A549 (cell line): ENCODE data around the gene THAP7. TPM values are rescaled to one million over a fixed set of nuclear protein-coding genes. Genes with fewer than 3 reads are reported as not detected.

Experiments used
- ATAC-seq, 2 experiments: fragments of 200-7000 bp in 1 of 2; fragments of >200 bp in 1 of 2; cut with Nextera tagmentation in 1 of 2; cut with Tn5 transposase in 1 of 2; 3 replicates each; pipeline versions ENCODE4 v1.8.0 to v1.9.1; 2018 to 2020; ENCODE audit warnings: mild to moderate bottlenecking in 1 of 2, moderate library complexity in 1 of 2
- CTCF ChIA-PET: fragments of 300-600 bp; sonication (Branson Sonifier 250); formaldehyde crosslinking; extraction: SDS; loops from one replicate; lab custom pipeline; 2021; ENCODE audit warnings: antibody characterized with exemption, inconsistent platforms; lab: Yijun Ruan, JAX
- POLR2A ChIA-PET: fragments of 350-600 bp; formaldehyde crosslinking; extraction: SDS; loops from one replicate; lab custom pipeline; 2021; ENCODE audit warnings: antibody characterized with exemption, inconsistent platforms; lab: Yijun Ruan, JAX
- DNase-seq, 2 experiments: peaks; one replicate each; pipeline versions ENCODE4 v3.0.0 to v3.0.0-alpha.2; 2011 to 2016; ENCODE audit warnings: low read depth in 1 of 2, low spot score in 1 of 2
- FAIRE-seq: peaks from 2 replicates; lab custom pipeline; 2011; peaks lifted over from hg19 to GRCh38; lab: Jason Lieb, UNC
- H3K27ac ChIP-seq, 2 experiments: fragments of >200 bp; sonication (Bioruptor Twin); formaldehyde crosslinking; 3 replicates each; pipeline ENCODE4 v1.5.1; 2016 to 2017
- H3K4me1 ChIP-seq: fragments of >200 bp; sonication (Bioruptor Twin); formaldehyde crosslinking; 3 replicates; pipeline ENCODE4 v1.6.1; 2016
- H3K4me2 ChIP-seq: fragments of >200 bp; sonication (Bioruptor Twin); formaldehyde crosslinking; 3 replicates; pipeline ENCODE4 v1.6.1; 2016
- H3K4me3 ChIP-seq: fragments of >200 bp; sonication (Bioruptor Twin); formaldehyde crosslinking; 3 replicates; pipeline ENCODE4 v1.5.1; 2016
- H3K9me3 ChIP-seq: fragments of >200 bp; sonication (Bioruptor Twin); formaldehyde crosslinking; 3 replicates; pipeline ENCODE4 v1.6.1; 2016
- BHLHE40 ChIP-seq: IDR thresholded peaks from 2 replicates; pipeline ENCODE4 v1.6.1; 2012; ENCODE audit warnings: low read depth, low read length, inconsistent platforms
- CBX8 ChIP-seq: fragments of 200-600 bp; sonication (generic); IDR thresholded peaks from 2 replicates; pipeline ENCODE4 v1.6.1; 2016
- EP300 ChIP-seq, 2 experiments: fragments of >200 bp; sonication (Bioruptor Twin); formaldehyde crosslinking; IDR thresholded peaks; 2 replicates in 1 of 2; 3 replicates in 1 of 2; pipeline ENCODE4 v1.6.1; 2016 to 2017
- GATA3 ChIP-seq: IDR thresholded peaks from 2 replicates; pipeline ENCODE4 v1.6.1; 2012; ENCODE audit warnings: borderline replicate concordance
- HEYL ChIP-seq: fragments of 250-450 bp; sonication (Bioruptor Pico); IDR thresholded peaks from 2 replicates; pipeline ENCODE4 v1.8.0; 2021; ENCODE audit warnings: mild to moderate bottlenecking, moderate library complexity
- HOXB13 ChIP-seq: fragments of 250-450 bp; sonication (Bioruptor Pico); IDR thresholded peaks from 2 replicates; pipeline ENCODE4 v1.5.0; 2020; ENCODE audit warnings: low read depth, mild to moderate bottlenecking, moderate library complexity
- JUN ChIP-seq, 2 experiments: fragments of >200 bp; sonication (Bioruptor Twin); formaldehyde crosslinking; IDR thresholded peaks; 2 replicates in 1 of 2; 3 replicates in 1 of 2; pipeline ENCODE4 v1.6.1; 2016 to 2017
- KDM5A ChIP-seq: fragments of 200-600 bp; sonication (generic); IDR thresholded peaks from 2 replicates; pipeline ENCODE4 v1.6.1; 2016; ENCODE audit warnings: antibody characterized with exemption, mild to moderate bottlenecking
- NFE2L2 ChIP-seq: fragments of 150-350 bp; conservative IDR thresholded peaks from 2 replicates; pipeline ENCODE4 v1.6.1; 2014; ENCODE audit warnings: low read length
- POLR2A ChIP-seq: IDR thresholded peaks from 2 replicates; pipeline ENCODE4 v1.6.1; 2012; ENCODE audit warnings: mild to moderate bottlenecking, low read length
- RAD21 ChIP-seq, 2 experiments: fragments of >200 bp in 1 of 2; sonication (Bioruptor Twin) in 1 of 2; formaldehyde crosslinking in 1 of 2; IDR thresholded peaks in 1 of 2; conservative IDR thresholded peaks in 1 of 2; 2 replicates in 1 of 2; 3 replicates in 1 of 2; pipeline ENCODE4 v1.6.1; 2012 to 2018; ENCODE audit warnings: inconsistent platforms in 1 of 2
- TFCP2L1 ChIP-seq: fragments of 250-450 bp; sonication (Bioruptor Pico); IDR thresholded peaks from 2 replicates; pipeline ENCODE4 v1.5.0; 2021; ENCODE audit warnings: mild to moderate bottlenecking
- ZFP36 ChIP-seq: fragments of 450-650 bp; IDR thresholded peaks from 2 replicates; pipeline ENCODE4 v1.6.1; 2014; ENCODE audit warnings: borderline replicate concordance; ENCODE audit not compliant: partially characterized antibody
- ZNF302 ChIP-seq: fragments of 250-450 bp; sonication (Bioruptor Pico); IDR thresholded peaks from 2 replicates; pipeline ENCODE4 v1.9.0; 2021; ENCODE audit warnings: inconsistent platforms, mild to moderate bottlenecking, moderate library complexity
- WGBS: methylation state at CpG from one replicate; pipeline ENCODE4 v1.1.6; 2017; ENCODE audit errors: missing lambda C conversion rate; 5-methylcytosine and 5-hydroxymethylcytosine counted together
- polyA plus RNA-seq, 4 experiments: library from polyadenylated mRNA; depleted of rRNA in 3 of 4; stranded (reverse); fragments of >200 nt; fragmentation: RNase III in 1 of 4; extraction: RNeasy Plus Mini Kit Qiagen cat#74134 plus additional on column Dnase treatment in 1 of 4; gene quantifications; 2 replicates in 3 of 4; 3 replicates in 1 of 4; pipeline ENCODE4 v1.2.3, GENCODE V29; 2011 to 2017
- TF ChIP-seq, protein P1 (sequence below): fragments of 150-350 bp; IDR thresholded peaks from 2 replicates; pipeline ENCODE4 v1.6.1; 2014; ENCODE audit warnings: low read depth, mild to moderate bottlenecking, low read length
- TF ChIP-seq, protein P2 (sequence below): fragments of 200-600 bp; sonication (generic); IDR thresholded peaks from 2 replicates; pipeline ENCODE4 v1.6.1; 2016; ENCODE audit warnings: antibody characterized with exemption, mild to moderate bottlenecking, moderate library complexity
- TF ChIP-seq, protein P3 (sequence below): IDR thresholded peaks from 2 replicates; pipeline ENCODE4 v1.6.1; 2012; ENCODE audit warnings: low read depth, borderline replicate concordance
- TF ChIP-seq, protein P4 (sequence below): IDR thresholded peaks from 2 replicates; pipeline ENCODE4 v1.6.1; 2012

THAP7 gene
- polyA plus RNA-seq, 2 of the 4 experiments (the other 2 are of a cell fraction): 15.9 to 22.7 TPM

DNA sequence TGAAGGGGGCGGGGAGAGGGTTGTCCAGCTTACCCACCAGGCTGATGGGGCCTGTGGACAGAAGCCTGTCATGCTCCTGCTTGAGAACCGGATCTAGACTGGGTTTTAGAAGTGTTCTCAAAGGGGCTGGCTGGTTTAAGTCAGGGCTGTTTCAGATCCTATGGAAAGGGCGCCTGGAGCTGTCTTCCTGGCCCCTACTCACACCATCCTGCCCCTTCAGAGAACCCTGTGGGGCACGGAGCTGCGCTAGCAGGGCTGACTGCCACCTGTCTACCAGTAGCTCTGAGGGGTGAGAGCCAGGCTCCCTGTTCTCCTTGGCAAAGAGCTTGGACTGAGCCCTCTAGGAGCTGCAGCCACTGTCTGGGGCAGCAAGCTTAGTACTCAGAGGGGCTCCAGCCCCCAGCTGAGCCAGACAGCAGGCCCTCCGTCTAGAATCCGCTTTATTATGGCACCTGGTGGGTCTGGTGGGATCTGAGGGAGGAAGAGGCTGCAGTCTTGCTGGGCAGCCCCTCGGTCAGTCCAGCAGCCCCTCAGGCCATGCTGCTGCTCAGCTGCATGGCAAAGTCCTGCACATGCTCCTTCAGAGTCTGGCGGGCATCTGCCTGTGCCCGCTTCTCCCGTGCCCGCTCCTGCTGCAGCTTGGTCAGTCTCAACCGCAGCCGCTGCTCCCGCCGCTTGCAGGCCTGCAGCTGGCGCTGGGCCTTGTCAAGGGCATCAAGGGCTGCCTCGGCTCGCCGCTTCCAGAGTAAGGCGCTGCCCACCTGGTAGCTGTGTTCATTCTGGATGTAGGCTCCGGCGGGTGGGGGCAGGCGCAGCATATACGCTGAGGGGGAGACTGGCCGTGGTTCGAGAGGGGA is 2.3 kb downstream of the THAP7 start:
- 0 out of 3 replicates have a peak overlapping the region, but pooled peaks have one; percentile 75 for H3K4me2 ChIP-seq
- H3K27ac ChIP-seq: 0 out of 6 replicates have a peak overlapping the region, but pooled peaks of 1 of the 2 experiments have one; percentile 7
- TF ChIP-seq, protein P1, sequence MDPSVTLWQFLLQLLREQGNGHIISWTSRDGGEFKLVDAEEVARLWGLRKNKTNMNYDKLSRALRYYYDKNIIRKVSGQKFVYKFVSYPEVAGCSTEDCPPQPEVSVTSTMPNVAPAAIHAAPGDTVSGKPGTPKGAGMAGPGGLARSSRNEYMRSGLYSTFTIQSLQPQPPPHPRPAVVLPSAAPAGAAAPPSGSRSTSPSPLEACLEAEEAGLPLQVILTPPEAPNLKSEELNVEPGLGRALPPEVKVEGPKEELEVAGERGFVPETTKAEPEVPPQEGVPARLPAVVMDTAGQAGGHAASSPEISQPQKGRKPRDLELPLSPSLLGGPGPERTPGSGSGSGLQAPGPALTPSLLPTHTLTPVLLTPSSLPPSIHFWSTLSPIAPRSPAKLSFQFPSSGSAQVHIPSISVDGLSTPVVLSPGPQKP: no peak
- TF ChIP-seq HEYL (CRISPR knock-in tag) (no peak), ZNF302 (no peak), JUN (IDR thresholded peaks at IDR 0.05) (no peak; a peak in 2 of 5 replicates), KDM5A (no peak), TFCP2L1 (CRISPR knock-in tag) (no peak), HOXB13 (CRISPR knock-in tag) (no peak), ZFP36 (no peak), EP300 (IDR thresholded peaks at IDR 0.05) (no peak), POLR2A (no peak), BHLHE40 (no peak), GATA3 (no peak), RAD21 (conservative IDR thresholded peaks at IDR 0.05 in 1 of 2, IDR thresholded peaks at IDR 0.05 in 1 of 2) (no peak), CBX8 (no peak), NFE2L2 (no peak)
- TF ChIP-seq, protein P2, sequence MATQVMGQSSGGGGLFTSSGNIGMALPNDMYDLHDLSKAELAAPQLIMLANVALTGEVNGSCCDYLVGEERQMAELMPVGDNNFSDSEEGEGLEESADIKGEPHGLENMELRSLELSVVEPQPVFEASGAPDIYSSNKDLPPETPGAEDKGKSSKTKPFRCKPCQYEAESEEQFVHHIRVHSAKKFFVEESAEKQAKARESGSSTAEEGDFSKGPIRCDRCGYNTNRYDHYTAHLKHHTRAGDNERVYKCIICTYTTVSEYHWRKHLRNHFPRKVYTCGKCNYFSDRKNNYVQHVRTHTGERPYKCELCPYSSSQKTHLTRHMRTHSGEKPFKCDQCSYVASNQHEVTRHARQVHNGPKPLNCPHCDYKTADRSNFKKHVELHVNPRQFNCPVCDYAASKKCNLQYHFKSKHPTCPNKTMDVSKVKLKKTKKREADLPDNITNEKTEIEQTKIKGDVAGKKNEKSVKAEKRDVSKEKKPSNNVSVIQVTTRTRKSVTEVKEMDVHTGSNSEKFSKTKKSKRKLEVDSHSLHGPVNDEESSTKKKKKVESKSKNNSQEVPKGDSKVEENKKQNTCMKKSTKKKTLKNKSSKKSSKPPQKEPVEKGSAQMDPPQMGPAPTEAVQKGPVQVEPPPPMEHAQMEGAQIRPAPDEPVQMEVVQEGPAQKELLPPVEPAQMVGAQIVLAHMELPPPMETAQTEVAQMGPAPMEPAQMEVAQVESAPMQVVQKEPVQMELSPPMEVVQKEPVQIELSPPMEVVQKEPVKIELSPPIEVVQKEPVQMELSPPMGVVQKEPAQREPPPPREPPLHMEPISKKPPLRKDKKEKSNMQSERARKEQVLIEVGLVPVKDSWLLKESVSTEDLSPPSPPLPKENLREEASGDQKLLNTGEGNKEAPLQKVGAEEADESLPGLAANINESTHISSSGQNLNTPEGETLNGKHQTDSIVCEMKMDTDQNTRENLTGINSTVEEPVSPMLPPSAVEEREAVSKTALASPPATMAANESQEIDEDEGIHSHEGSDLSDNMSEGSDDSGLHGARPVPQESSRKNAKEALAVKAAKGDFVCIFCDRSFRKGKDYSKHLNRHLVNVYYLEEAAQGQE: no peak
- TF ChIP-seq, protein P3, sequence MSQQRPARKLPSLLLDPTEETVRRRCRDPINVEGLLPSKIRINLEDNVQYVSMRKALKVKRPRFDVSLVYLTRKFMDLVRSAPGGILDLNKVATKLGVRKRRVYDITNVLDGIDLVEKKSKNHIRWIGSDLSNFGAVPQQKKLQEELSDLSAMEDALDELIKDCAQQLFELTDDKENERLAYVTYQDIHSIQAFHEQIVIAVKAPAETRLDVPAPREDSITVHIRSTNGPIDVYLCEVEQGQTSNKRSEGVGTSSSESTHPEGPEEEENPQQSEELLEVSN: no peak
- TF ChIP-seq, protein P4, sequence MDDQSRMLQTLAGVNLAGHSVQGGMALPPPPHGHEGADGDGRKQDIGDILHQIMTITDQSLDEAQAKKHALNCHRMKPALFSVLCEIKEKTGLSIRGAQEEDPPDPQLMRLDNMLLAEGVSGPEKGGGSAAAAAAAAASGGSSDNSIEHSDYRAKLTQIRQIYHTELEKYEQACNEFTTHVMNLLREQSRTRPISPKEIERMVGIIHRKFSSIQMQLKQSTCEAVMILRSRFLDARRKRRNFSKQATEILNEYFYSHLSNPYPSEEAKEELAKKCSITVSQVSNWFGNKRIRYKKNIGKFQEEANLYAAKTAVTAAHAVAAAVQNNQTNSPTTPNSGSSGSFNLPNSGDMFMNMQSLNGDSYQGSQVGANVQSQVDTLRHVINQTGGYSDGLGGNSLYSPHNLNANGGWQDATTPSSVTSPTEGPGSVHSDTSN: no peak
- H3K9me3 ChIP-seq: no peaks in the 10 kb centered on the region
- ChIA-PET POLR2A (interaction anchor here (1.1 to 1.9 kb wide), 3 partner anchors 17 to 195 kb away, joined by 3 to 12 read pairs (median 4); partner anchors contain the start of gene LZTR1), CTCF (interaction anchor here (1.1 to 1.8 kb wide), 3 partner anchors 18 to 114 kb away, joined by 3 to 8 read pairs (median 7); partner anchors contain the start of gene LZTR1)
- ATAC-seq (no peak), FAIRE-seq (no peak), DNase-seq (no peak)
- H3K4me1 ChIP-seq: peaks cover 16% of the 10 kb centered on the region; the same call in 2 of the 3 replicates
- H3K4me3 ChIP-seq: no peak overlapping the region
- 82% methylated on average over 8 of the region's 27 CpGs for WGBS
